K562 (cell line): ENCODE results near the gene CPVL. TPM values are rescaled to one million over a fixed set of nuclear protein-coding genes. Genes with fewer than 3 reads are reported as not detected.

ENCODE experiments used
- ATAC-seq: fragments of 200-7000 bp; cut with Tn5 transposase; 3 replicates; pipeline ENCODE4 v1.9.1; 2020; ENCODE audit warnings: moderate library complexity
- BruUV-seq: library from RNA; stranded (reverse); fragments of 400-500 nt; replicated peaks from 2 replicates; lab custom pipeline; 2021; lab: Mats Ljungman, UMichigan
- CTCF ChIA-PET: fragments of 300-600 bp; formaldehyde crosslinking; extraction: SDS; loops from one replicate; lab custom pipeline; 2021; ENCODE audit warnings: low intra/inter-chr PET ratio; lab: Yijun Ruan, JAX
- POLR2A ChIA-PET: fragments of 300-600, 350-650 bp; sonication (Branson Sonifier 250); formaldehyde crosslinking; extraction: SDS; loops from one replicate; lab custom pipeline; 2021; ENCODE audit warnings: antibody characterized with exemption, inconsistent platforms; lab: Yijun Ruan, JAX
- DNase-seq, 4 experiments: peaks; one replicate each; pipeline versions ENCODE4 v3.0.0 to v3.0.0-alpha.2; 2011 to 2018; ENCODE audit warnings: low spot score in 3 of 4, mixed read lengths in 3 of 4; ENCODE audit errors: extremely low read depth in 1 of 4
- FAIRE-seq: peaks from 2 replicates; lab custom pipeline; 2011; peaks lifted over from hg19 to GRCh38; lab: Jason Lieb, UNC
- H2AFZ ChIP-seq: 2 replicates; pipeline ENCODE4 v1.6.0; 2011; ENCODE audit warnings: low read depth, low read length, control low read depth, inconsistent platforms
- H3K27ac ChIP-seq: fragments of 200-600 bp; 3 replicates; pipeline ENCODE4 v1.8.0; 2011; ENCODE audit warnings: low read depth, mild to moderate bottlenecking, control low read depth, inconsistent platforms, low read length, moderate library complexity, mixed read lengths; ENCODE audit errors: extremely low read depth
- H3K27me3 ChIP-seq, 2 experiments: fragments of 300-600 bp in 1 of 2; 2 replicates in 1 of 2; 3 replicates in 1 of 2; pipeline versions ENCODE4 v1.6.0 to v1.8.0; 2011; ENCODE audit warnings: inconsistent platforms in 2 of 2, low read length in 2 of 2, mild to moderate bottlenecking in 1 of 2, mixed read lengths in 1 of 2, moderate library complexity in 1 of 2; ENCODE audit not compliant: control insufficient read depth in 2 of 2, insufficient read depth in 2 of 2
- H3K36me3 ChIP-seq: fragments of 300-600 bp; 3 replicates; pipeline ENCODE4 v1.8.0; 2011; ENCODE audit warnings: mild to moderate bottlenecking, low read length, inconsistent platforms; ENCODE audit not compliant: control insufficient read depth, insufficient read depth
- H3K4me1 ChIP-seq, 2 experiments: fragments of 200-600 bp in 1 of 2; replicated peaks in 1 of 2; 2 replicates in 1 of 2; 3 replicates in 1 of 2; pipeline versions ENCODE4 v1.5.1 to v1.8.0; 2011; ENCODE audit warnings: inconsistent platforms in 2 of 2, low read length in 2 of 2, mild to moderate bottlenecking in 1 of 2, mixed read lengths in 1 of 2, moderate library complexity in 1 of 2; ENCODE audit not compliant: control insufficient read depth in 2 of 2, insufficient read depth in 2 of 2
- H3K4me2 ChIP-seq: 2 replicates; pipeline ENCODE4 v1.6.1; 2011; ENCODE audit warnings: low read length, control low read depth, inconsistent platforms, mixed read lengths; ENCODE audit not compliant: insufficient read depth
- H3K4me3 ChIP-seq: fragments of 200-600 bp; sonication (generic), shearing (Covaris generic); 2 replicates; pipeline ENCODE4 v1.5.1; 2016; ENCODE audit warnings: control low read depth, inconsistent platforms
- H3K79me2 ChIP-seq: fragments of 200-600 bp; 3 replicates; pipeline ENCODE4 v1.8.0; 2011; ENCODE audit warnings: low read length, inconsistent platforms; ENCODE audit not compliant: control insufficient read depth, insufficient read depth
- H3K9ac ChIP-seq, 2 experiments: 2 replicates each; pipeline versions ENCODE4 v1.6.0 to v1.6.1; 2011; ENCODE audit warnings: low read depth in 2 of 2, low read length in 2 of 2, control low read depth in 1 of 2, inconsistent platforms in 1 of 2, mild to moderate bottlenecking in 1 of 2, mixed read lengths in 1 of 2; ENCODE audit not compliant: insufficient read depth in 1 of 2
- H3K9me1 ChIP-seq: one replicate; pipeline ENCODE4 v1.6.0; 2011; ENCODE audit warnings: inconsistent platforms, mild to moderate bottlenecking, low read length, moderate library complexity; ENCODE audit not compliant: control insufficient read depth, insufficient read depth
- H3K9me3 ChIP-seq: replicated peaks from 2 replicates; pipeline ENCODE4 v1.5.1; 2011; ENCODE audit warnings: low read depth, low read length, inconsistent platforms; ENCODE audit not compliant: control insufficient read depth, insufficient read depth
- H4K20me1 ChIP-seq: replicated peaks from 2 replicates; pipeline ENCODE4 v1.6.1; 2011; ENCODE audit warnings: low read length, inconsistent platforms, mixed read lengths; ENCODE audit not compliant: control insufficient read depth, insufficient read depth
- ETV5 ChIP-seq: sonication (generic); formaldehyde crosslinking; IDR thresholded peaks from 2 replicates; pipeline ENCODE4 v1.4.0; 2020; ENCODE audit warnings: low read depth, mild to moderate bottlenecking, missing genetic modification reagents
- KDM2B ChIP-seq: fragments of 250-450 bp; sonication (Bioruptor Pico); IDR thresholded peaks from 2 replicates; pipeline ENCODE4 v1.8.0; 2021; ENCODE audit warnings: mild to moderate bottlenecking, moderate library complexity
- MEF2D ChIP-seq: conservative IDR thresholded peaks from 2 replicates; pipeline ENCODE4 v1.6.1; 2016; ENCODE audit warnings: low read depth, missing genetic modification characterization, missing compliant biosample characterization
- MLX ChIP-seq, 2 experiments: fragments of 450-650 bp in 1 of 2; sonication (generic) in 1 of 2; formaldehyde crosslinking; conservative IDR thresholded peaks; 2 replicates each; pipeline versions ENCODE4 v1.4.0 to v1.8.1; 2020 to 2022; ENCODE audit warnings: mild to moderate bottlenecking in 1 of 2, missing genetic modification reagents in 1 of 2
- OTX1 ChIP-seq: fragments of 450-650 bp; formaldehyde crosslinking; IDR thresholded peaks from 2 replicates; pipeline ENCODE4 v1.4.0; 2022; ENCODE audit warnings: mild to moderate bottlenecking
- SNIP1 ChIP-seq: fragments of 450-650 bp; IDR thresholded peaks from 2 replicates; pipeline ENCODE4 v1.7.1; 2017; ENCODE audit warnings: low read depth, mild to moderate bottlenecking
- THAP7 ChIP-seq: fragments of 250-450 bp; sonication (Bioruptor Pico); IDR thresholded peaks from 2 replicates; pipeline ENCODE4 v1.5.0; 2021
- THRA ChIP-seq: fragments of 450-650 bp; IDR thresholded peaks from 2 replicates; pipeline ENCODE4 v1.6.1; 2017; ENCODE audit warnings: mild to moderate bottlenecking, moderate library complexity
- ZNF124 ChIP-seq: sonication (generic); formaldehyde crosslinking; IDR thresholded peaks from 2 replicates; pipeline ENCODE4 v1.8.1; 2022; ENCODE audit warnings: missing genetic modification reagents
- ZNF512 ChIP-seq: IDR thresholded peaks from 2 replicates; pipeline ENCODE4 v1.6.1; 2016; ENCODE audit warnings: missing genetic modification characterization, missing compliant biosample characterization
- WGBS: fragments of 100-300 bp; shearing (Covaris generic); methylation state at CpG from one replicate; pipeline ENCODE4 v1.1.6; 2016; ENCODE audit warnings: low coverage, mixed read lengths; ENCODE audit not compliant: insufficient coverage; ENCODE audit errors: missing lambda C conversion rate; 5-methylcytosine and 5-hydroxymethylcytosine counted together
- in situ Hi-C: fragments of 300-500 bp; cut with MboI; formaldehyde crosslinking; loops from 4 replicates; pipeline ENCODE4 v1.15.0; 2018; ENCODE audit warnings: inconsistent platforms, mixed read lengths
- intact Hi-C: fragments of 100-400 bp; cut with micrococcal nuclease; formaldehyde crosslinking; loops from 2 replicates; pipeline ENCODE4 v1.14.2; 2022
- polyA plus RNA-seq, 8 experiments: library from polyadenylated mRNA; depleted of rRNA in 4 of 8; stranded (reverse) in 5 of 8; unstranded in 3 of 8; fragments of >200 nt; fragmentation: Nextera tagmentation in 2 of 8; fragmentation: Illumina TruSeq in 1 of 8; extraction: Ambion mirVana in 2 of 8; extraction: Trizol in 1 of 8; gene quantifications; 2 replicates each; pipeline versions ENCODE4 v1.2.1 to v1.2.3, GENCODE V29; 2011 to 2014; ENCODE audit warnings: inconsistent platforms in 1 of 8, missing spikeins in 1 of 8
- total RNA-seq, 7 experiments: library from RNA; depleted of rRNA in 6 of 7; stranded (reverse); fragments of >200 nt in 6 of 7; fragmentation: Illumina TruSeq in 2 of 7; extraction: Trizol in 2 of 7; gene quantifications; 2 replicates each; pipeline versions ENCODE4 v1.2.1 to v1.2.3, GENCODE V29; 2011 to 2021; ENCODE audit warnings: low replicate concordance in 1 of 7

CPVL gene
- total and polyA plus RNA-seq, 9 of the 15 experiments (the other 6 are each of a cell fraction or from before 2014, with no cell fraction given): 0.89 to 2.4 (median 1.5) TPM

GRCh38 chr7:29077854-29078253 is 68.5 kb downstream of the CPVL start:
- Histone ChIP-seq H3K9me1 (no peaks in the 10 kb centered on the region), H3K4me1 (no peaks in the 10 kb centered on the region), H3K9me3 (no peaks in the 10 kb centered on the region), H3K36me3 (no peaks in the 10 kb centered on the region), H3K27me3 (no peaks in the 10 kb centered on the region), H3K4me2 (no peak overlapping the region), H3K27ac (no peak overlapping the region), H3K4me3 (no peak overlapping the region), H3K9ac (no peak overlapping the region), H3K79me2 (no peaks in the 10 kb centered on the region), H4K20me1 (no peaks in the 10 kb centered on the region; the same call in 1 of the 2 replicates), H2AFZ (no peak overlapping the region)
- ATAC-seq: no peak
- DNase-seq: no peak
- in situ Hi-C loops (no loop called here), intact Hi-C loops (no loop called here)
- no TSS peak for BruUV-seq
- no peak for FAIRE-seq
- ChIA-PET CTCF (no interaction called here), POLR2A (interaction anchor here (0.9 to 1.0 kb wide), 2 partner anchors 13 to 139 kb away, joined by 3 read pairs; no protein-coding TSS in a partner anchor)
- no peak for TF ChIP-seq OTX1 (CRISPR knock-in tag)
- 1% methylated on average over 4 of the region's 4 CpGs for WGBS

GRCh38 chr7:29077176-29077575 is 69.2 kb downstream of the CPVL start:
- Histone ChIP-seq H2AFZ (no peak overlapping the region), H3K9me1 (no peaks in the 10 kb centered on the region), H3K4me2 (no peak overlapping the region), H3K27ac (no peak overlapping the region), H3K4me1 (no peaks in the 10 kb centered on the region), H3K4me3 (no peak overlapping the region), H3K27me3 (no peaks in the 10 kb centered on the region), H3K9ac (no peak overlapping the region), H4K20me1 (no peaks in the 10 kb centered on the region; the same call in 1 of the 2 replicates), H3K36me3 (no peaks in the 10 kb centered on the region), H3K9me3 (no peaks in the 10 kb centered on the region), H3K79me2 (no peaks in the 10 kb centered on the region)
- in situ Hi-C loops: no loop called here
- no peak for DNase-seq
- CTCF ChIA-PET: no interaction called here
- intact Hi-C loops: no loop called here
- BruUV-seq: no TSS peak
- POLR2A ChIA-PET: interaction anchor here (0.6 to 1.0 kb wide), 3 partner anchors 13 to 139 kb away, joined by 3 read pairs; no protein-coding TSS in a partner anchor
- ATAC-seq: no peak
- FAIRE-seq: no peak
- TF ChIP-seq MEF2D (tag) (no peak), SNIP1 (no peak), ETV5 (no peak), ZNF124 (CRISPR knock-in tag) (no peak), ZNF512 (tag) (no peak), THRA (no peak), THAP7 (CRISPR knock-in tag) (no peak), MLX (CRISPR knock-in tag; conservative IDR thresholded peaks at IDR 0.05) (no peak), KDM2B (CRISPR knock-in tag) (no peak)
